GM12878 (cell line): ENCODE data around the gene CAMTA1. TPM values are rescaled to one million over a fixed set of nuclear protein-coding genes. Genes with fewer than 3 reads are reported as not detected.

ENCODE experiments used
- KAT2A ChIP-seq: conservative IDR thresholded peaks from 2 replicates; pipeline ENCODE4 v1.6.1; 2011; ENCODE audit warnings: low read depth, low read length; ENCODE audit not compliant: control insufficient read depth
- NBN ChIP-seq: fragments of 450-650 bp; IDR thresholded peaks from 2 replicates; pipeline ENCODE4 v1.6.1; 2016
- NFXL1 ChIP-seq: fragments of 450-650 bp; IDR thresholded peaks from 2 replicates; pipeline ENCODE4 v1.6.1; 2017; ENCODE audit warnings: antibody characterized with exemption, mild to moderate bottlenecking, borderline replicate concordance
- PAX5 ChIP-seq: IDR thresholded peaks from 2 replicates; pipeline ENCODE4 v1.6.1; 2011; ENCODE audit warnings: low read depth, low read length, borderline replicate concordance
- SREBF1 ChIP-seq: IDR thresholded peaks from 2 replicates; pipeline ENCODE4 v1.6.1; 2012; ENCODE audit warnings: mild to moderate bottlenecking, low read length
- STAT3 ChIP-seq: IDR thresholded peaks from 2 replicates; pipeline ENCODE4 v1.6.1; 2011; ENCODE audit warnings: low read depth, low read length, improper control_type of control experiment
- polyA plus RNA-seq, 11 experiments: library from polyadenylated mRNA; depleted of rRNA in 4 of 11; unstranded in 6 of 11; stranded (reverse) in 5 of 11; fragments of >200 nt; fragmentation: Nextera tagmentation in 4 of 11; fragmentation: Illumina TruSeq in 1 of 11; extraction: Ambion mirVana in 4 of 11; extraction: Trizol in 1 of 11; gene quantifications; 1 replicate in 1 of 11; 2 replicates in 10 of 11; pipeline versions ENCODE4 v1.2.1 to v1.2.3, GENCODE V29; 2011 to 2016; ENCODE audit warnings: inconsistent platforms in 2 of 11, missing spikeins in 2 of 11, low read depth in 1 of 11
- total RNA-seq, 4 experiments: library from RNA; depleted of rRNA in 3 of 4; stranded (reverse); fragments of >200 nt in 3 of 4; fragmentation: Illumina TruSeq in 1 of 4; extraction: Trizol in 1 of 4; gene quantifications; 2 replicates each; pipeline versions ENCODE4 v1.2.1 to v1.2.3, GENCODE V29; 2013 to 2021
- TF ChIP-seq, protein P1 (sequence below): fragments of 450-650 bp; formaldehyde crosslinking; IDR thresholded peaks from 2 replicates; pipeline ENCODE4 v1.4.0; 2020; ENCODE audit warnings: mild to moderate bottlenecking, moderate library complexity
- TF ChIP-seq, protein P2 (sequence below): fragments of 450-650 bp; IDR thresholded peaks from 2 replicates; pipeline ENCODE4 v1.6.1; 2017; ENCODE audit warnings: mild to moderate bottlenecking

The CAMTA1 gene
- total and polyA plus RNA-seq, 10 of the 15 experiments (the other 5 are each of a cell fraction or from before 2014, with no cell fraction given): 37.7 to 148 (median 76.4) TPM

DNA sequence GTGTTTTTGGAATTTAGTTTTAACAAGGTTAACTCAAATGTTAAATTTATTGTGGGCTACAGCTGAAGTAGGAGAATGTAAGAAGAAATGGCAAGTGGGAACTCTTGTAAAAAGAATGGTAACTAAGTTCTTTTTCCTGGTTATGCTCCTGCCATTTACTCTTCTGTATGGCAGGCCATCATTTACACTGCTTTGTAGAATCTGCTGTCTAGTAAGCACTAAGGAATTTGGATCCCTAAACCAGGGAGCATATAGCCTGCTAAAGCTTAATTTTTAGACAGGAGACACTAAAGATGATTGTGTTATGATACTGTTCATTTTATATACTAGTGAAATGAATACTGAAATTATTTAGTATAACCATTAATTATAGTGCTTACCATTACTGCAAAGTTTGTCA lies 85.3 kb downstream of the CAMTA1 start (continued):
- TF ChIP-seq NBN (no peak), KAT2A (no peak), PAX5 (no peak), STAT3 (no peak), NFXL1 (no peak), SREBF1 (no peak)
- TF ChIP-seq, protein P1, sequence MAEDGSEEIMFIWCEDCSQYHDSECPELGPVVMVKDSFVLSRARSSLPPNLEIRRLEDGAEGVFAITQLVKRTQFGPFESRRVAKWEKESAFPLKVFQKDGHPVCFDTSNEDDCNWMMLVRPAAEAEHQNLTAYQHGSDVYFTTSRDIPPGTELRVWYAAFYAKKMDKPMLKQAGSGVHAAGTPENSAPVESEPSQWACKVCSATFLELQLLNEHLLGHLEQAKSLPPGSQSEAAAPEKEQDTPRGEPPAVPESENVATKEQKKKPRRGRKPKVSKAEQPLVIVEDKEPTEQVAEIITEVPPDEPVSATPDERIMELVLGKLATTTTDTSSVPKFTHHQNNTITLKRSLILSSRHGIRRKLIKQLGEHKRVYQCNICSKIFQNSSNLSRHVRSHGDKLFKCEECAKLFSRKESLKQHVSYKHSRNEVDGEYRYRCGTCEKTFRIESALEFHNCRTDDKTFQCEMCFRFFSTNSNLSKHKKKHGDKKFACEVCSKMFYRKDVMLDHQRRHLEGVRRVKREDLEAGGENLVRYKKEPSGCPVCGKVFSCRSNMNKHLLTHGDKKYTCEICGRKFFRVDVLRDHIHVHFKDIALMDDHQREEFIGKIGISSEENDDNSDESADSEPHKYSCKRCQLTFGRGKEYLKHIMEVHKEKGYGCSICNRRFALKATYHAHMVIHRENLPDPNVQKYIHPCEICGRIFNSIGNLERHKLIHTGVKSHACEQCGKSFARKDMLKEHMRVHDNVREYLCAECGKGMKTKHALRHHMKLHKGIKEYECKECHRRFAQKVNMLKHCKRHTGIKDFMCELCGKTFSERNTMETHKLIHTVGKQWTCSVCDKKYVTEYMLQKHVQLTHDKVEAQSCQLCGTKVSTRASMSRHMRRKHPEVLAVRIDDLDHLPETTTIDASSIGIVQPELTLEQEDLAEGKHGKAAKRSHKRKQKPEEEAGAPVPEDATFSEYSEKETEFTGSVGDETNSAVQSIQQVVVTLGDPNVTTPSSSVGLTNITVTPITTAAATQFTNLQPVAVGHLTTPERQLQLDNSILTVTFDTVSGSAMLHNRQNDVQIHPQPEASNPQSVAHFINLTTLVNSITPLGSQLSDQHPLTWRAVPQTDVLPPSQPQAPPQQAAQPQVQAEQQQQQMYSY (CRISPR knock-in tag): no peak
- TF ChIP-seq, protein P2, sequence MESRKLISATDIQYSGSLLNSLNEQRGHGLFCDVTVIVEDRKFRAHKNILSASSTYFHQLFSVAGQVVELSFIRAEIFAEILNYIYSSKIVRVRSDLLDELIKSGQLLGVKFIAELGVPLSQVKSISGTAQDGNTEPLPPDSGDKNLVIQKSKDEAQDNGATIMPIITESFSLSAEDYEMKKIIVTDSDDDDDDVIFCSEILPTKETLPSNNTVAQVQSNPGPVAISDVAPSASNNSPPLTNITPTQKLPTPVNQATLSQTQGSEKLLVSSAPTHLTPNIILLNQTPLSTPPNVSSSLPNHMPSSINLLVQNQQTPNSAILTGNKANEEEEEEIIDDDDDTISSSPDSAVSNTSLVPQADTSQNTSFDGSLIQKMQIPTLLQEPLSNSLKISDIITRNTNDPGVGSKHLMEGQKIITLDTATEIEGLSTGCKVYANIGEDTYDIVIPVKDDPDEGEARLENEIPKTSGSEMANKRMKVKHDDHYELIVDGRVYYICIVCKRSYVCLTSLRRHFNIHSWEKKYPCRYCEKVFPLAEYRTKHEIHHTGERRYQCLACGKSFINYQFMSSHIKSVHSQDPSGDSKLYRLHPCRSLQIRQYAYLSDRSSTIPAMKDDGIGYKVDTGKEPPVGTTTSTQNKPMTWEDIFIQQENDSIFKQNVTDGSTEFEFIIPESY: no peak
- TF ChIP-seq, all 136 proteins: peak for 0
